Stimulated activated CD8-positive, alpha-beta memory T cell treated with anti-CD3 and anti-CD28 coated beads, Interleukin-15, amount 100 ng/mL, for 24 hours (primary cell): ENCODE measurements around the gene POLD2.

Source experiments
- DNase-seq: peaks from one replicate; pipeline ENCODE4 v3.0.0-alpha.2; 2020; ENCODE audit warnings: low read depth

Gene POLD2

GRCh38 chr7:44081266-44081748 is 42.0 kb downstream of the POLD2 start:
- DNase-seq, result no peak

GRCh38 chr7:44080686-44081265 is 42.6 kb downstream of the POLD2 start:
- DNase-seq, result no peak

- no peak for DNase-seq
Observed at GRCh38 chr7:44080118-44080517, 43.2 kb downstream of the POLD2 start.

- DNase-seq, result no peak
Observed at GRCh38 chr7:44079331-44080021, 43.9 kb downstream of the POLD2 start.

- no peak for DNase-seq
Observed at GRCh38 chr7:44078521-44078920, 44.8 kb downstream of the POLD2 start.

GRCh38 chr7:44077681-44078091 is 45.7 kb downstream of the POLD2 start:
- no peak for DNase-seq

GRCh38 chr7:44077061-44077460 is 46.3 kb downstream of the POLD2 start:
- no peak for DNase-seq

GRCh38 chr7:44076101-44076895 is 47.0 kb downstream of the POLD2 start:
- DNase-seq, result no peak

GRCh38 chr7:44075296-44076075 is 47.9 kb downstream of the POLD2 start:
- DNase-seq, result no peak

- no peak for DNase-seq
Observed at GRCh38 chr7:44074349-44074695, 49.0 kb downstream of the POLD2 start.

- DNase-seq, result no peak
Observed at GRCh38 chr7:44073664-44074348, 49.5 kb downstream of the POLD2 start.

GRCh38 chr7:44072364-44073231 is 50.8 kb downstream of the POLD2 start:
- no peak for DNase-seq

GRCh38 chr7:44071726-44072363 is 51.5 kb downstream of the POLD2 start:
- no peak for DNase-seq

GRCh38 chr7:44068054-44068453 is 55.3 kb downstream of the POLD2 start:
- DNase-seq, result no peak

GRCh38 chr7:44067064-44067951 is 56.0 kb downstream of the POLD2 start:
- DNase-seq, result no peak

- DNase-seq, result no peak
Observed at GRCh38 chr7:44066494-44067063, 56.8 kb downstream of the POLD2 start.

GRCh38 chr7:44066111-44066460 is 57.3 kb downstream of the POLD2 start:
- no peak for DNase-seq

- no peak for DNase-seq
Observed at GRCh38 chr7:44065431-44066110, 57.8 kb downstream of the POLD2 start, which contains the start of gene PGAM2. TSS of gene PGAM2 (minus strand) at chr7:44065567. CDS start at chr7:44065529, 38 bp downstream.
